ENCODE results near the gene ACO2.

Gene ACO2

DNA sequence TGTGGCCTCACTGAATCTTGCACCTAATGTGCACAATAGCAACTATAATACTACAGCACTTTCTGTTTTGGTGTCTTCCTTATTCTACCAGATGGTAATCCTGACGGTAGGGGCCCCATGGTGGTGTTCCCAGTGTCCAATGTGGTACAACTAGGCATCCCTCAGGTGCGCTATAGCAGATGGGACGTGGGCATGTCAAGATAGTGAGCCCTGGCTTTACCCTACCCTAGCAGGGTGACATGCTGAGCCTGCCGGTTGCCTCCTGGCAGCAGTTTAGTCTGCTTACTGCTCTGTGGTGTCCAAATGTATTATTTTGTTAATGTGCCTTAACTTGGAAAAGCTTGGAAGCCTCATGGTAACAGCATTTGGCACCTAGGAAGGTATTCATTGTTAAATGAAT, 19.2 kb downstream of the ACO2 start:
- DNase-seq (ENCODE audit: low read depth in 2 of 2, low spot score in 1 of 2): no peak

DNA sequence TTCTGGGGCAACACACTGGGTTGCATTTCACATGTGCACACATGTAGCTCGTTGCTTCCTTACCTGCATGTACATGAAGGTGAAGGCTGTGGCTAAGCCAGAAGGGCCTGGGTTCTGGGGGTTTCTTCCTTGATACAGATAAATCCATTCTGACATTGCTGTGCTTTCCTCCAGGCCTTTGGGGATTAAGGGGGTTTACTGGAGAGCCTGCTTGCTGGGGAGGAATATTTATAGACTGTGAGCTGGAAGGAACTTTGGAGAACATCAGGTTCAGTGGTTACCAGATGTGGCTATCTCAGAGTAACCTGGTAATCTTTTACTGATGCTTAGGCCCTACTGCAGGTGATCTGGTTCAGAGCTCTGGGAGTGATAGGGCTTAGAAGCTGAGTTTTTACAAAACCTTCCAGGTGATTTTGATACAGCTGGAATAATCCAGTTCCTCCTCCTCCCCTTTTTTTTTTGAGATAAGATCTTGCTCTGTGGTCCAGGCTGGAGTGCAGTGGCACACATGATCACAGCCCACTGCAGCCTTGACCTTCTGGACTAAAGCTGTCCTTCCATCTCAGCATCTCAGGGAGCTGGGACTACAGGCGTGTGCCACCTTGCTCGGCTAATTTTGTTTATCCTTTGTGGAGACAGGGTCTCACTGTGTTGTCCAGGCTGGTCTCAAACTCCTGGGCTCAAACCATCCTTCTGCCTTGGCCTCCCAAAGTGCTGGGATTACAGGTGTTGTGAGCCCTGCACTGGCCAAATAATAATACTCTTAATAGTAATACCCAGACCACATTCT, 19.9 kb downstream of the ACO2 start:
- no peak for DNase-seq (ENCODE audit: low read depth in 2 of 2, low spot score in 1 of 2)

DNA sequence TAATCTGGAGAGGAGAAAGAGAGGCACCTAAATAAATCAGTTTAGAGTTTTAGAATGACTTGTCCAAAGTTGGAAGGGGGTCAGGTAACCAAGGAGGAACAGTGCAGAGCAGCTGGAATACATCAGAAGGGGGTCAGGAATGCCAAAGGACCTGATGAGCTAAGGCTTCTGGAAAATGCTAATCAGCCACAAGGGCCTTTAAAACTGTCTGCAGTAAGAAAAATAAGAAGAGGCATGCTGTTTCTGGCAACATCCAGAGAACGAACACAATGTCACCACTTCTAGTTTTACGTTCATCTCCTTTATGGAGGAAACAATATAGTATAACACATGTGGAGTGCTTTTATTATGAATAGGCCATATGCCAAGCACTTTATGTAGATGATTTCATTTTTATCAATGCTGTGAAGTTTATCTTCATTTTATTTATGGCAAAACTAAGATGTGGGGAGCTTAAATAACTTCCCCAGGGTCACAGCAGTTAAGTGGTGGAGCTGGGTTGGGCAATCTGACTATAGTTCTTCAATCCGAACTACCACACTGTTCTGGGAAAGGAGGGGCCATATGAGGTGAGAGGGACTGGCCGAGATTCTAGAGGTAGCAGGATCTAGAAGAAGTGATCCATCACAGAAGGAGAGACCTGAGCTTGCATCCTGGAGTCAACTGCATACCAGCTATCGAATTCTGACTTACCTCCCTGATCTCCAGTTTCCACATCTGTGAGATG, 22.6 kb downstream of the ACO2 start:
- DNase-seq (ENCODE audit: low read depth in 2 of 2, low spot score in 1 of 2): no peak

DNA sequence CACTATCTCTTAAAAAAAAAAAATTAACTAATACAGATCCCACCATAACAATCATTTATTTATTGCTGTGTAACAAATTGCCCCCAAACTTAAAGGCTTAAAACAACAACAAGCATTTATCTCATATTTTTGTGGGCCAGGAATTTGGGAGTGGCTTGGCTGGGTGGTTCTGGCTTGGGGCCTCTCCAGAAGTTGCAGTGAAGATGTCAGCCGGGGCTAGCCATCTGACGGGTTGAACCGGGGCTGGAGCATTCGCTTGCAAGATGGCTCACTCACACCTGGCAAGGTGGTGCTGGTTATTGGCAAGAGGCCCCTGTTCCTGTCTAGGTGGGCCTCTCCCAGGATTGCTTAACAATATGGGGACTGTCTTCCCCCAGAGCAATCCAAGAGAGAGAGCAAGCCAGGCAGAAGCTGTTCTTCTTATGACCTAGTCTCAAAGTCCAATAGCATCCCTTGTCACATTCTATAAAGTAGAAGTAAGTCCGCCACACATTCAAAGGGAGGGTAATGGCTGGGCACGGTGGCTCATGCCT, 29.5 kb downstream of the ACO2 start:
- DNase-seq (ENCODE audit: low read depth in 2 of 2, low spot score in 1 of 2): no peak

DNA sequence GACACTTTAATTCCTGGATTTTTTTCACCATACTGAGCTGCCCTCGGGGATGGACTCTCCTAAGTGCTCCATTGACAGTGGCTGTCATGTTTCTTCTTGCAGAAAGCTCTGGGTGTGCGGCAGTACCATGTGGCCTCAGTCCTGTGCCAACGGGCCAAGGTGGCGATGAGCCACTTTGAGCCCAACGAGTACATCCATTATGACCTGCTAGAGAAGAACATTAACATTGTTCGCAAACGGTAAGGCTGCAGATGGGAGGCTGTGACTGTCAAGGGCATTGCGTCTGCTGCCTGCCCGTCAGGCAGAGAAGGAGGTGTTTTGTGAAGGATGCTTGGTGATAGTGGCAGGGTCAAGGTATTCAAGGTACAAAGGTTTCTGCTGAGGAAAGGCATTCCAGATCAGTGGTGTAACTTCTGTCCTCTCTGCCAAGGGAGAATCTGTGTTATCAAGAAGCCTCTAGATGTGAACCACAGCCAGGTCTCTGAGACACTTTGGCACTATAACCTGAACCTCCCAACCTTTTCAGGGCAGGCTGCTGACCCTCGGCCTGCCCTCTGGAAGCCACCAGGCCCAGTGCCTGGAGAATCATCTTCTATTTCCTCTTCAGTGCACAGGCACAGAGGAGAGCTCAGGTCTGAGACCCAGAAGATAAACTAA, 30.8 kb downstream of the ACO2 start:
- no peak for DNase-seq (ENCODE audit: low read depth in 2 of 2, low spot score in 1 of 2)

DNA sequence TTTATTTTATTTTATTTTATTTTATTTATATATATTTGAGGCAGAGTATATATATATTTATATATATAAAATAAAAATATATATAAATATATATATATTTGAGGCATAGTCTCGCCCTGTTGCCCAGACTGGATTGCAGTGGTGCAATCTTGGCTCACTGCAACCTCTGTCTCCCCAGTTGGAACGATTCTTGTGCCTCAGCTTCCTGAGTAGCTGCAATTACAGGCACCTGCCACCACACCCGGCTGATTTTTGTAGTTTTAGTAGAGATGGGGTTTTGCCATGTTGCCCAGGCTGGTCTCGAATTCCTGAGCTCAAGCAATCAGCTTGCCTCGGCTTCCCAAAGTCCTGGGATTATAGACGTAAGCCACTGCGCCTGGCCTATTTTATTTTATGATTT, 31.4 kb downstream of the ACO2 start:
- no peak for DNase-seq (ENCODE audit: low read depth in 2 of 2, low spot score in 1 of 2)

DNA sequence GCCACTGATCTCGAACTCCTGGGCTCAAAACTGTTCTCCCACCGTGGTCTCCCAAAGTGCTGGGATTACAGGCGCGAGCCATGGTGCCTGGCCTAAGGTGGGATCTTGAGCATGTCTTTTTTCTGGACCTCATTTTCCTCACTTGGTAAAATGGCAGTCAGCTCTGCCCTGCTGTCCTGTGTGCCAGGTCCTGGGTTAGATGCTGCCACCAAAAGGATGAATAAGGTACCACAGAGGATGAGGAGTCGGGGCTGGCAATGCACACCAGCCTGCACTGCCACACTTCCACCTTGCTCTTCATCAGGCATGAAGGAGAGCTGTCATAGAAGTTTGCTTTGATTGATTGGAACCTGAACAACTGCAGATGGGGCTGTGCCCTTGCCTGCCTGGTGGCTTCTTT, 32.3 kb downstream of the ACO2 start:
- no peak for DNase-seq (ENCODE audit: low read depth in 2 of 2, low spot score in 1 of 2)

DNA sequence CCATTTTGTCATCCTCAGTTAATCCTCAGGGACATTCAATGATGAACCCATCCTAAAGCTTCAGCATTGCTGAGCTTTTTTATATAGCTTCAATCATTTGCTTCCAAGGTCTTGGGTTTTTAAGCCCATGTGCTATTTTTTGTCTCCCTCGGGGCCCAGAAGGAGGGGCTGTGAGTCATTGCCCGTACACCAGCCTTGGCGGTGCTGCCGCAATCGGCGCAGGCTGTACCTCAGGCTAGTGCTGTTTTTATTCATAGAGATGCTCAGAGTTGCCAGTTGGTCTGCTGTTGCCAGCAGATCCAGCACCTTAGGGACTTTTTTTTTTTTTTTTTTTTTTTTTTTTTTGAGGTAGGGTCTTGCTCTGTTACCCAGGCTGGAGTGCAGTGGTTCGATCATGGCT, 35.5 kb downstream of the ACO2 start:
- DNase-seq (ENCODE audit: low read depth in 2 of 2, low spot score in 1 of 2): no peak

DNA sequence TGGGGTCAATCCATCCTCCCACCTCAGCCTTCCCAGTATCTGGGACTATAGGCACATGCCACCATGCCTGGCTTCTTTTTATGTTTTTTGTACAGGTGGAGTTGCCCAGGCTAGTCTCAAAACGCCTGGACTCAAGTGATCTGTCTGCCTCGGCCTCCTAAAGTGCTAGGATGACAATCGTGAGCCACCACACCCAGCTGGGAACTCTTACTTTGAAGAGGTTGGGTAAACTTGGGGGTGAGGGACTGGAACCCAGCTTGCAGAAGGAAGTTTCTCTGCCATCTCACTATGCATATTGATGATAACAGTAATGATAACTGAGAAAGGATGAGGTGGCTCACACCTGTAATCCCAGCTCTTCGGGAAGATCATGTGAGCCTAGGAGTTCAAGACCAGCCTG, 35.9 kb downstream of the ACO2 start:
- no peak for DNase-seq (ENCODE audit: low read depth in 2 of 2, low spot score in 1 of 2)

DNA sequence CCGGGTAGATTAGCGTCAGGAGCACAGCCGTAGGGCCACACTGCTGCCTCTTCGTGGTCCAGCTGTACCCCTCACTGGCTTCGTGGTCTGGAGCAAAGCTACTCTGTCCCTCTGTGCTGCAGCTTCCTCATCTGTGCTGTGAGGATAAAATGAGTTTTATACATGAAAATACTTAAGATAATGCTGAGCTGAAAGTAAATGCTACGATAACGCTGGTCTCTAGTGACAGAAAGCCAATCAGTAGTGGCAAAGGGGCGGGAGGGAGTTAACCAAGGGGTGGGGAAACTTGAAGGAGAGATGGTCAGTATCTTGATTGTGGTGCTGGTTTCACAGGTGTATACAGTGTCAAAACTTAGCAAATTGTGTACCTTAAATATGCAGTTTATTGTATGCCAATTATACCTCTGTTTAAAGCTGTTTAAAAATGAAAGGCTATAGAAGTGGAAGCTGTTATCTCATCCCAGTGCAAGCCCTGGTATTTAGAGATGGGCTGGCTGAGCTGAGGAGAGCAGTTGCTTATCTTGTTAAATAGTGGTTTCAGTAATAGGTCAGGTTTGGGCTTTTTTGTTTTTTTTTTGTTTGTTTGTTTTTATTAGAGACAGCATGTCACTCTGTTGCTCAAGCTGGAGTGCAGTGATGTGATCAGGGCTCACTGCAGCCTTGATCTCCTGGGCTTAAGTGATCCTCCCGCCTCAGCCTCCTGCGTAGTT, 36.7 kb downstream of the ACO2 start:
- DNase-seq (ENCODE audit: low read depth in 2 of 2, low spot score in 1 of 2): no peak

DNA sequence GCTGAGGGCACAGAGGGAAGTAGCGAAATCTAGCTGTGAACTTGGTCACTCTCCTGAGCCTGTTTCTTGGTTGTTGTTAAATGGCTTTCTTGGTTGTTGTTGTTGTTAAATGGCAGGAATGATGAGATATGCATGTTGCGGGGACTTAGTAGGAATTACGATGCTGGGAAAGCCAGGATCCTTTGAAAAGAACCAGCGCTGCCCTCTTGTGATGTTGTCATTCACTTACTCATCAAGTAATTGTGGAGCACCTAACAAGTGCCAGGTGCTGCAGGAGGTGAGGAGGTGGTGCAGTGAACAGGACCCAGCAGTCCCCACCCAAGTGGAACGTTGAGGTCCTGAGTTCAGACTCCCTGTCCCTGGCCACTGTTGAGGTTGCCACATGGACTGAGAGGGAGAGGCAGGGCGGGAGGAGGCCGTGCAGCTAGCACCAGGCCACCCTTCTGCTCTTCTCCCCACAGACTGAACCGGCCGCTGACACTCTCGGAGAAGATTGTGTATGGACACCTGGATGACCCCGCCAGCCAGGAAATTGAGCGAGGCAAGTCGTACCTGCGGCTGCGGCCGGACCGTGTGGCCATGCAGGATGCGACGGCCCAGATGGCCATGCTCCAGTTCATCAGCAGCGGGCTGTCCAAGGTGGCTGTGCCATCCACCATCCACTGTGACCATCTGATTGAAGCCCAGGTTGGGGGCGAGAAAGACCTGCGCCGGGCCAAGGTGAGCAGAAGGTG, 38.6 kb downstream of the ACO2 start:
- DNase-seq (ENCODE audit: low read depth in 2 of 2, low spot score in 1 of 2): no peak

DNA sequence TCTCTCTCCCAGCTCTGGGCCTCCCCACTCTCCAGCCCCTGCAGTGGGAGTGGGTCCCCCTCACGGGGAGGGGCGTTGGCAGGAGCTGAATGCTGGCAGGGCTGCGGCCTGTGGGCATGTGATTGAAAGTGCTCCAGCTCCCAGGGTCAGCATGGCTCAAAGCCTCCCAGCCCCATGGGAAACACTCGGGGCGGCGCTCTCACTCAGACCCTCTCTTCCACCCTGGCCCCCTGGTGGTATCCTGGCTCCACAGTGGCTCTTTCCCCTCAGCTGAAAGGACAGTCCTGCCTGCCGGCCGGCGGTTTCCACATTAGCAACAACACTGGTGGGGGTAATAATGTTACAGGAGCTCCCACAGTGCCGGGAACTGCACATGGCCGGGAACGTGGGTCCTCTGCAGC, 39.9 kb downstream of the ACO2 start:
- no peak for DNase-seq (ENCODE audit: low read depth in 2 of 2, low spot score in 1 of 2)

DNA sequence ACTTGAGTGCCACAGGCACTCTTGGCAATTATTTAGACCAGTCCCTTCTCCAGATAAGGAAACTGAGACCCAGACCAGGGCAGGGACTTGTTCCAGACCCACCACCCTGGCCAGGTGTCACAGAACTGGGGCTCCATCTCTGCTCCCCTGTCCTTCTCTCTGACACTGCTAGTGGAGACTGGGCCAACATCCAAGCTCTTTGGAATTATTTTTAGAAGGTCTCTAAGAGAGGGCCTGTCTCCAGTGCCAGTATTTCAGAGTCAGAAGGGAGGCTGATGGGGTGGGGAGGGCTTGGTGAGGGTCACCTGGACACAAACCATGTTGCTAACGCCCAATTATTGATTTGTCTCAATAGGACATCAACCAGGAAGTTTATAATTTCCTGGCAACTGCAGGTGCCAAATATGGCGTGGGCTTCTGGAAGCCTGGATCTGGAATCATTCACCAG, 42.6 kb downstream of the ACO2 start:
- no peak for DNase-seq (ENCODE audit: low read depth in 2 of 2, low spot score in 1 of 2)

DNA sequence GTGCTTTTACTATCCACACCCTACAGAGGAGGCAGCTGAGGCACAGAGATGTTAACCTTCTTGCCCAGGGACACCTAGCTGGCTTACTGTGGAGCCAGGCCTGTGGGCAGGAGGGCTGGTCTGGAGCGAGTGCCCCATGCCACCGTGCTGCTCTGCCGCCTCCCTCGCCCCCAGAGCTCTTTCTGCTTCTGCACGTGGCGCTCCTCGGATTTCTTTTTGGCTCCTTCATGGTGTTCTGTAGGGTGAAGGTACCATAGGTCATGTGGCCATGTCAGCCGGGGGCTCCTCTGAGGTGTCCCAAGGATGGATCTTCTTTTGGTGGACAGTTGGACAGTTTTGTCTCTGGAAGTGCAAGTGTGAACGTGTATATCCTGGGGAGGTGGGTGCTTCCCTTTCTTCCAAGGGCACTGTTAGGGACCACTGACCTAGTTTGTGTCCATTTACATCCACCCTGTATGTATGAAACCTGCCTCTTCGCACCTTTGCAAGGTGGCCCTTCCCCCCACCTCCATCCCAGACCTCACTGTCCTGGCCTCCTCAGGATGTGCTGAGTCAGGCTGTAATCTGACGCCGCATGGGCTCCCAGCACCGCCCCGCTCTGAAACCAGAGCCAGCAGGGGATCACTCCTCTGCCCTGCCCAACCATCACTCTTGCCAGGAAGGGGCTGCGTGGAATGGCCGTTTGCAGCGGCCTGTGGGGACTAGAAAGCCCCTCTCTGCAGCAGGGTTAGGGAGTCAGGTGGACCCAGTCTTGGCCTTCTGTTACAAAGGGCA, 43.7 kb downstream of the ACO2 start:
- no peak for DNase-seq (ENCODE audit: low read depth in 2 of 2, low spot score in 1 of 2)

DNA sequence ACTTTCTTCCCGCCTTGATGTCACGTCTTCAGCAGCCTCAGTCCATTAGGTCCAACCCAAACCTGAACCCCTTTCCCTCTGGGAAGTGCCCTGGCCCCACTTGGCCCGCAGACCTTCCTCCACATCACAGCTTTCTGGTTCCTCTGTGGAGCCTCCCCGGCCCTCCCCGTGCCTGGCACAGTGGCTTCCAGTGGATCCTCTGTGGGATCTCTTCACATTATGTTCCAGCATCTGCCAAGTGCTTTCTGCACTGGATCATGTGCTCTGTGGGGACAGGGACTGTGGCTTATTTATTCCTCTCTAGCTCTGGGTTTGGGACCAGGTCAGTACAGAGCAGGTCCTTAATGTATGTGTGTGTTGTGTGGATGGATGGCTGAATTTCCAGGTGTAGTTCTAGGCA, 44.5 kb downstream of the ACO2 start:
- DNase-seq (ENCODE audit: low read depth in 2 of 2, low spot score in 1 of 2): no peak

DNA sequence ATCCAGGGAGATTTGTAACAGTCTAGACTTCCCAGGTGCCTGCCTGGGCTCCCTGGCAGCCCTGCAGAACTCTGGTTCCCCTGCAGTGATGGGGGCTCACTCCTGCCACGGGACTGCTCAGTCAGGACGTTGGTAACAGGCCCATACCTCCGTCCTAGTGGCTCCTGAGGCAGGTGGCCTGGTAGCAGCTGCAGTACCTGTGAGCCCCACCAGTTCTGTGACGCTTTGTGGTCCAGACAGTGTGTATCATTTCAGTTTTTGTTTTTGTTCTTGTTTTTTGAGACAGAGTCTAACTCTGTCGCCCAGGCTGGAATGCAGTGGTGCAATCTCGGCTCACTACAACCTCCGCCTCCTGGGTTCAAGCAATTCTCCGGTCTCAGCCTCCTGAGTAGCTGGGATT, 47.5 kb downstream of the ACO2 start:
- no peak for DNase-seq (ENCODE audit: low read depth in 2 of 2, low spot score in 1 of 2)

DNA sequence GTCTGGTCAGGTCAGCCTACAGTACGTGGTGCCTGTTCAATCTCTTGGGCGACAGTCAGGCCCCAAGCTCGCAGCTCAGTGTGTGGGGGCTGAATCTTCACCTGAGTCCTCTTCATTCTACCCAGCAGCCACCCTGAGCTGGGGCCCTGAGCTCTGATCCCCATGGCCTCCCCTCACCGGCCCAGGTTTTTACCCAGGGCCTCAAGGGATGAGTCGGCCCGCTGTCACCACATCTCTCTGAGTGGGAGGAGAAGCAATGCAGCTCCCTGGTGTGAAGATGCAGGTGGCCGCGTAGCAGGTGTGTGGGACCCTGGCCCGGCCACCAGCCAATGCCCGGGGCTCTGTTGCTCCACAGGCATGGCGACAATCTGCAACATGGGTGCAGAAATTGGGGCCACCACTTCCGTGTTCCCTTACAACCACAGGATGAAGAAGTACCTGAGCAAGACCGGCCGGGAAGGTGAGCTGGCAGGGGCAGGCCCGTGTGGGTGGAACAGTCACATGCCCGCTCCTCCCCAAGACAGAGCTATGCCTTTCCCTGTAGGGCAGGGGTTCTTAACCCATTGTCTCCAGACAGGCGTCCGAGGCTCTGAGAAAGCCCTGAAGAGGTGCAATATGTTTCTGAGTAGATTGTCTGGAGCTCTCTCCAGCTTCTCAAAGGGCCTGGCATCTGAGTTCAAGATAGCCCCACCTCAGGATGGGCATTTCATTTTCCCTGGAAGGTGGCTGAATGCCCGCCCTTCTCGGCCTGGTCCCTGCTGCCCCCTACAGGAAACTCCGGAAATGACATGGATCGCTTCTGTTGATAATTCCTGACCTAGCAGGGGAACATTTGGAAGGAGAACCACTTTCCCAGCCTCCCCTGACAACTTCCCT, 48.5 kb downstream of the ACO2 start:
- no peak for DNase-seq (ENCODE audit: low read depth in 2 of 2, low spot score in 1 of 2)

DNA sequence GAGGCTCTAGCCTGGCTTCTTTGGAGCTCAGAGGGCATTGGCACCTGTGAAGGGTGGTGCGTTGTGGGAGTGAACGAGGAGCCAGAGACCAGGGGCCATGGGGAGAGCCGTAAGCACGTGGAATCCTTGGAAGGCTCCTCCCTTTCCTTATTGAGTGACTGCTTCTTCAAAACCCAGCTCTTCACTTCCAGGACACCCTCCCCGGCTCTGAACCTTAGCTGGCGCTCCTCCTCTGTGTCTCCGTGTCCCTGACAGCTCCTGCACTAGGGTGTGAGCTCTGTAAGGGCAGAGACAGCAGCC, 49.1 kb downstream of the ACO2 start:
- DNase-seq (ENCODE audit: low read depth in 2 of 2, low spot score in 1 of 2): no peak

DNA sequence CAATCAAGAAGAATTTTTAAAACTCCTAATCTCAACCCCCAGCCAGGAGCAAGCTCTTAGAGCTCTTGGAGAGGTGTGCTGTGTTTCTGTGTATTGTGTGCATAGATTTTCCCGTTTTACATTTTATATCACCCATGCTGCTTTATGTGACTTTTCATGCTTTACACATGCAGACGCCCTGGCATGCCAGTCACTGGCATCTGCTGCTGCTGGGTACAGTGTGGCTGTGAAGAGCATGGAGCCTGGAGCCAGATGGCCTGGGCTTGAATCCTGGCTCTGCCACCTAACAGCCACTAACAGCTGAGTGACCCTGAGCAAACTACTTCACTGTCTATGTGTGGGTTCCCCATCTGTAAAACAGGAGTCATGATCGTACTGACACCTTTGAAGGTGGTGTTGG, 52.2 kb downstream of the ACO2 start:
- no peak for DNase-seq (ENCODE audit: low read depth in 2 of 2, low spot score in 1 of 2)
